Neural cell (in vitro differentiated cells): ENCODE measurements around the gene CALHM2. TPM values are rescaled to one million over a fixed set of nuclear protein-coding genes. Genes with fewer than 3 reads are reported as not detected.

Source experiments
- H2AFZ ChIP-seq: fragments of 200-600, 300-800 bp; sonication (generic), shearing (Covaris generic); 2 replicates; pipeline ENCODE4 v1.6.0; 2014; ENCODE audit warnings: low read depth, mild to moderate bottlenecking, antibody characterized with exemption, low read length, moderate library complexity
- H3F3A ChIP-seq: fragments of 200-600 bp; shearing (Covaris generic); 2 replicates; pipeline ENCODE4 v1.6.1; 2016; ENCODE audit warnings: mild to moderate bottlenecking, moderate library complexity, mixed read lengths, antibody characterized with exemption, low read length; ENCODE audit not compliant: insufficient read depth, poor library complexity, severe bottlenecking
- H3K27ac ChIP-seq: fragments of 200-600, 300-800 bp; sonication (generic), shearing (Covaris generic); 2 replicates; pipeline ENCODE4 v1.5.1; 2014; ENCODE audit warnings: mild to moderate bottlenecking, low read length, moderate library complexity
- H3K27me3 ChIP-seq: fragments of 300-800, 200-600 bp; sonication (generic), shearing (Covaris generic); 2 replicates; pipeline ENCODE4 v1.6.0; 2014; ENCODE audit warnings: mild to moderate bottlenecking, low read depth, low read length, moderate library complexity; ENCODE audit not compliant: insufficient read depth
- H3K36me3 ChIP-seq: fragments of 300-800, 200-600 bp; sonication (generic), shearing (Covaris generic); 2 replicates; pipeline ENCODE4 v1.5.1; 2014; ENCODE audit warnings: mild to moderate bottlenecking, antibody characterized with exemption, low read length, moderate library complexity; ENCODE audit not compliant: insufficient read depth
- H3K4me2 ChIP-seq: fragments of 300-800, 200-600 bp; sonication (generic), shearing (Covaris generic); 2 replicates; pipeline ENCODE4 v1.6.0; 2014; ENCODE audit warnings: mild to moderate bottlenecking, low read length
- H3K4me3 ChIP-seq: fragments of 300-800, 200-600 bp; sonication (generic), shearing (Covaris generic); 2 replicates; pipeline ENCODE4 v1.5.1; 2014; ENCODE audit warnings: mild to moderate bottlenecking, low read length, moderate library complexity
- H3K79me2 ChIP-seq: fragments of 200-600 bp; shearing (Covaris generic); replicated peaks from 2 replicates; pipeline ENCODE4 v1.6.0; 2014; ENCODE audit warnings: mild to moderate bottlenecking, low read length, moderate library complexity; ENCODE audit not compliant: insufficient read depth
- H3K9ac ChIP-seq: fragments of 300-800, 200-600 bp; sonication (generic), shearing (Covaris generic); 2 replicates; pipeline ENCODE4 v1.6.1; 2016; ENCODE audit warnings: mild to moderate bottlenecking, low read length, mixed read lengths
- H3K9me2 ChIP-seq: fragments of 200-600 bp; shearing (Covaris generic); 2 replicates; pipeline ENCODE4 v1.6.1; 2016; ENCODE audit warnings: mild to moderate bottlenecking, low read length, mixed read lengths; ENCODE audit not compliant: insufficient read depth
- H3K9me3 ChIP-seq: fragments of 200-600, 300-800 bp; sonication (generic), shearing (Covaris generic); 2 replicates; pipeline ENCODE4 v1.6.1; 2016; ENCODE audit warnings: mild to moderate bottlenecking, mixed run types, low read length, moderate library complexity, mixed read lengths
- H4K20me1 ChIP-seq: fragments of 200-600 bp; shearing (Covaris generic); 2 replicates; pipeline ENCODE4 v1.6.1; 2016; ENCODE audit warnings: mild to moderate bottlenecking, mixed run types; ENCODE audit not compliant: insufficient read depth
- CTCF ChIP-seq: fragments of 450-650 bp; IDR thresholded peaks from 2 replicates; pipeline ENCODE4 v1.5.1; 2014; ENCODE audit warnings: antibody characterized with exemption, mild to moderate bottlenecking, moderate library complexity; ENCODE audit not compliant: poor library complexity, severe bottlenecking
- EP300 ChIP-seq: fragments of 450-650 bp; conservative IDR thresholded peaks from 2 replicates; pipeline ENCODE4 v1.6.1; 2014; ENCODE audit warnings: antibody characterized with exemption, mild to moderate bottlenecking, moderate library complexity; ENCODE audit not compliant: poor library complexity, severe bottlenecking
- EZH2 ChIP-seq: fragments of 200-600, 300-800 bp; shearing (Covaris generic), sonication (generic); IDR thresholded peaks from 2 replicates; pipeline ENCODE4 v1.6.1; 2014; ENCODE audit warnings: antibody characterized with exemption, low read length, borderline replicate concordance, mild to moderate bottlenecking; ENCODE audit not compliant: insufficient read depth, poor library complexity, severe bottlenecking
- MXI1 ChIP-seq: fragments of 450-650 bp; conservative IDR thresholded peaks from 2 replicates; pipeline ENCODE4 v1.6.1; 2014; ENCODE audit warnings: antibody characterized with exemption, mild to moderate bottlenecking; ENCODE audit not compliant: poor library complexity, severe bottlenecking
- POLR2AphosphoS5 ChIP-seq: IDR thresholded peaks from 2 replicates; pipeline ENCODE4 v1.6.1; 2012
- RAD21 ChIP-seq: fragments of 450-650 bp; conservative IDR thresholded peaks from 2 replicates; pipeline ENCODE4 v1.6.1; 2014; ENCODE audit warnings: antibody characterized with exemption, mild to moderate bottlenecking, moderate library complexity
- REST ChIP-seq: IDR thresholded peaks from 2 replicates; pipeline ENCODE4 v1.6.1; 2012; ENCODE audit warnings: borderline replicate concordance
- SMC3 ChIP-seq: fragments of 450-650 bp; conservative IDR thresholded peaks from 2 replicates; pipeline ENCODE4 v1.6.1; 2014; ENCODE audit warnings: antibody characterized with exemption, mild to moderate bottlenecking, moderate library complexity; ENCODE audit not compliant: poor library complexity
- TAF1 ChIP-seq: IDR thresholded peaks from 2 replicates; pipeline ENCODE4 v1.6.1; 2012; ENCODE audit warnings: low read depth
- polyA plus RNA-seq: library from polyadenylated mRNA; depleted of rRNA; stranded (reverse); fragments of >200 nt; gene quantifications from 2 replicates; pipeline ENCODE4 v1.2.3, GENCODE V29; 2014

The CALHM2 gene
- polyA plus RNA-seq, 1 donor from 2014 or later, result not detected

- Histone ChIP-seq H3K9me2 (no peaks in the 10 kb centered on the region), H3K9me3 (no peaks in the 10 kb centered on the region), H3K4me2 (no peak overlapping the region), H3K36me3 (no peaks in the 10 kb centered on the region), H3K9ac (no peak overlapping the region), H3K79me2 (no peaks in the 10 kb centered on the region), H2AFZ (no peak overlapping the region), H3F3A (no peaks in the 10 kb centered on the region), H3K27me3 (no peaks in the 10 kb centered on the region), H3K27ac (no peak overlapping the region), H4K20me1 (no peaks in the 10 kb centered on the region), H3K4me3 (no peak overlapping the region)
- TF ChIP-seq REST (no peak), POLR2AphosphoS5 (no peak), EP300 (no peak), RAD21 (no peak), EZH2 (no peak), CTCF (no peak), SMC3 (no peak), MXI1 (no peak), TAF1 (no peak)
Observed at GRCh38 chr10:103465411-103466179, 13.4 kb upstream of the CALHM2 start.

GRCh38 chr10:103463499-103463898 lies 11.3 kb upstream of the CALHM2 start:
- Histone ChIP-seq H3K36me3 (no peaks in the 10 kb centered on the region), H3K4me2 (no peak overlapping the region), H3K9me2 (no peaks in the 10 kb centered on the region), H2AFZ (no peak overlapping the region), H4K20me1 (no peaks in the 10 kb centered on the region), H3F3A (no peaks in the 10 kb centered on the region), H3K27me3 (no peaks in the 10 kb centered on the region), H3K27ac (no peak overlapping the region), H3K79me2 (no peaks in the 10 kb centered on the region), H3K9ac (no peak overlapping the region), H3K9me3 (no peaks in the 10 kb centered on the region), H3K4me3 (no peak overlapping the region)
- no peak for TF ChIP-seq POLR2AphosphoS5
- TF ChIP-seq TAF1, result no peak
- no peak for TF ChIP-seq REST
- TF ChIP-seq MXI1, result no peak
- TF ChIP-seq CTCF, result no peak
- no peak for TF ChIP-seq SMC3
- no peak for TF ChIP-seq EZH2
- TF ChIP-seq EP300, result no peak
- TF ChIP-seq RAD21, result no peak
